Transverse colon (tissue), 4 donors: ENCODE measurements around the gene TNRC6C. TPM values are rescaled to one million over a fixed set of nuclear protein-coding genes. Genes with fewer than 3 reads are reported as not detected.
A peak's percentile ranks its signal among the peaks of the same experiment; 100 is the strongest.

ENCODE experiments used
- DNase-seq: peaks from one replicate; pipeline ENCODE4 v3.0.0-alpha.2; 2019
- H3K27ac ChIP-seq, 4 donors: fragments of 200-600 bp; sonication (generic); 2 replicates each; pipeline ENCODE4 v1.5.1; 2016 to 2018; ENCODE audit warnings: inconsistent platforms in 4 of 4
- H3K27me3 ChIP-seq: fragments of 200-600 bp; sonication (generic); 2 replicates; pipeline ENCODE4 v1.5.1; 2017; ENCODE audit warnings: inconsistent platforms
- H3K36me3 ChIP-seq, 4 donors: fragments of 200-600 bp; sonication (generic); 2 replicates each; pipeline ENCODE4 v1.5.1; 2017 to 2019; ENCODE audit warnings: inconsistent platforms in 4 of 4
- H3K4me1 ChIP-seq, 4 donors: fragments of 200-600 bp; sonication (generic); 2 replicates each; pipeline ENCODE4 v1.5.1; 2017 to 2020; ENCODE audit warnings: inconsistent platforms in 4 of 4
- H3K4me3 ChIP-seq, 4 donors: fragments of 200-600 bp; sonication (generic); 1 replicate in 1 of 4; 2 replicates in 3 of 4; pipeline versions ENCODE4 v1.5.1 to v1.6.1; 2017 to 2019; ENCODE audit warnings: inconsistent platforms in 4 of 4
- H3K9me3 ChIP-seq, 2 donors: fragments of 200-600 bp; sonication (generic); 2 replicates each; pipeline ENCODE4 v1.5.1; 2017 to 2019; ENCODE audit warnings: inconsistent platforms in 2 of 2
- CTCF ChIP-seq, 5 experiments: fragments of 200-600 bp in 3 of 5; fragments of 450-650 bp in 2 of 5; sonication (generic) in 3 of 5; IDR thresholded peaks; 1 replicate in 2 of 5; 2 replicates in 3 of 5; pipeline ENCODE4 v1.5.1; 2016 to 2017; ENCODE audit warnings: antibody characterized with exemption in 5 of 5, inconsistent platforms in 3 of 5, mild to moderate bottlenecking in 2 of 5, moderate library complexity in 1 of 5
- EP300 ChIP-seq: sonication (generic); formaldehyde crosslinking; IDR thresholded peaks from one replicate; pipeline ENCODE4 v1.6.1; 2017; ENCODE audit warnings: antibody characterized with exemption, low read depth
- POLR2A ChIP-seq: fragments of 450-650 bp; IDR thresholded peaks from one replicate; pipeline ENCODE4 v1.6.1; 2016; ENCODE audit warnings: antibody characterized with exemption, mild to moderate bottlenecking, moderate library complexity
- POLR2AphosphoS5 ChIP-seq, 3 donors: sonication (generic); formaldehyde crosslinking; IDR thresholded peaks; one replicate each; pipeline ENCODE4 v1.6.1; 2016; ENCODE audit warnings: antibody characterized with exemption in 3 of 3
- WGBS, 2 donors: methylation state at CpG; one replicate each; pipeline ENCODE4 v1.1.5; 2018; ENCODE audit warnings: low coverage in 1 of 2; 5-methylcytosine and 5-hydroxymethylcytosine counted together
- in situ Hi-C, 4 donors: fragments of 200-750 bp; cut with MboI; loops; one replicate each; pipeline versions ENCODE4 v1.15.0 to v1.15.1; 2017; ENCODE audit warnings: low sequenced_read_pairs in 3 of 4, low pct_ligation_motif_present in 1 of 4, low pct_unique_long_range_greater_than_20kb in 1 of 4
- intact Hi-C: fragments of 100-400 bp; cut with DNase I; formaldehyde crosslinking; loops from one replicate; pipeline ENCODE4 v1.15.1; 2023; ENCODE audit warnings: low total_unique reads
- total RNA-seq, 4 donors: library from RNA; depleted of rRNA; stranded (reverse); fragments of >200 nt; gene quantifications; one replicate each; pipeline ENCODE4 v1.1.0, GENCODE V29; 2016

The TNRC6C gene
- total RNA-seq, 4 donors from 2014 or later: 7.5 to 16.9 (median 9.9) TPM

- Histone ChIP-seq H3K27ac (no peak overlapping the region), H3K36me3 (peaks cover 0 to 30% (median 11%) of the 10 kb centered on the region in 4 donors), H3K4me3 (no peak overlapping the region), H3K27me3 (no peaks in the 10 kb centered on the region), H3K9me3 (no peaks in the 10 kb centered on the region), H3K4me1 (no peaks in the 10 kb centered on the region)
- in situ Hi-C loops (loop anchor here in 1 of 4 donors (25.0 kb wide), 1 partner anchor 354 kb away; no protein-coding TSS in a partner anchor), intact Hi-C loops (no loop called here)
- WGBS, 2 donors: 69 to 88% methylated on average over 5 to 7 of the region's 7 CpGs
- no peak for DNase-seq
- TF ChIP-seq EP300 (no peak), CTCF (IDR thresholded peaks at IDR 0.05) (no peak), POLR2A (no peak), POLR2AphosphoS5 (IDR thresholded peaks at IDR 0.05) (no peak)
Measured at GRCh38 chr17:78082988-78083387, 124.5 kb downstream of the TNRC6C start.

GRCh38 chr17:78086740-78087139, 128.2 kb downstream of the TNRC6C start:
- Histone ChIP-seq H3K4me1 (no peaks in the 10 kb centered on the region), H3K9me3 (no peaks in the 10 kb centered on the region), H3K27ac (no peak overlapping the region), H3K4me3 (no peak overlapping the region), H3K36me3 (peaks cover 0 to 28% (median 5%) of the 10 kb centered on the region in 4 donors), H3K27me3 (no peaks in the 10 kb centered on the region)
- DNase-seq: no peak
- TF ChIP-seq POLR2AphosphoS5 (IDR thresholded peaks at IDR 0.05) (no peak), EP300 (no peak), CTCF (IDR thresholded peaks at IDR 0.05) (no peak), POLR2A (no peak)
- in situ Hi-C loops: loop anchor here in 1 of 4 donors (25.0 kb wide), 1 partner anchor 351 kb away; no protein-coding TSS in a partner anchor
- WGBS, 2 donors: 96% methylated on average over 13 of the region's 13 CpGs; no CpG with 5 or more reads in 1 of the 2 donors
- intact Hi-C loops: no loop called here

GRCh38 chr17:78088529-78088928, 130.0 kb downstream of the TNRC6C start:
- intact Hi-C loops: no loop called here
- Histone ChIP-seq H3K27me3 (no peaks in the 10 kb centered on the region), H3K36me3 (peaks cover 0 to 30% (median 5%) of the 10 kb centered on the region in 4 donors), H3K9me3 (no peaks in the 10 kb centered on the region), H3K4me1 (no peaks in the 10 kb centered on the region), H3K27ac (no peak overlapping the region), H3K4me3 (no peak overlapping the region)
- TF ChIP-seq EP300 (no peak), POLR2AphosphoS5 (IDR thresholded peaks at IDR 0.05) (no peak), CTCF (IDR thresholded peaks at IDR 0.05) (no peak), POLR2A (no peak)
- DNase-seq: no peak
- in situ Hi-C loops: loop anchor here in 1 of 4 donors (25.0 kb wide), 1 partner anchor 349 kb away; no protein-coding TSS in a partner anchor
- WGBS, 2 donors: 92% methylated on average over 1 of the region's 1 CpG; no CpG with 5 or more reads in 1 of the 2 donors

- Histone ChIP-seq H3K4me3 (no peak overlapping the region), H3K4me1 (no peaks in the 10 kb centered on the region), H3K27ac (peak overlapping the region in 1 of 4 donors; percentile 21), H3K27me3 (no peaks in the 10 kb centered on the region), H3K9me3 (no peaks in the 10 kb centered on the region), H3K36me3 (peaks cover 0 to 35% (median 10%) of the 10 kb centered on the region in 4 donors)
- no peak for DNase-seq
- 72 to 76% methylated on average over 4 to 7 of the region's 7 CpGs for WGBS, 2 donors
- in situ Hi-C loops: loop anchor here in 1 of 4 donors (25.0 kb wide), 1 partner anchor 348 kb away; no protein-coding TSS in a partner anchor
- intact Hi-C loops: no loop called here
- TF ChIP-seq POLR2AphosphoS5 (IDR thresholded peaks at IDR 0.05): no peak
- no peak for TF ChIP-seq CTCF (IDR thresholded peaks at IDR 0.05)
- no peak for TF ChIP-seq POLR2A
- TF ChIP-seq EP300: no peak
Measured at GRCh38 chr17:78089576-78090281, 131.2 kb downstream of the TNRC6C start.
